Thyroid gland (tissue), 4 donors: Measurements from ENCODE around the gene TGM5. TPM values are rescaled to one million over a fixed set of nuclear protein-coding genes. Genes with fewer than 3 reads are reported as not detected.

Source experiments
- DNase-seq, 2 donors: peaks; one replicate each; pipeline ENCODE4 v3.0.0-alpha.2; 2019
- H3K27ac ChIP-seq, 3 donors: fragments of 200-600 bp; sonication (generic); 1 replicate in 2 of 3; 2 replicates in 1 of 3; pipeline ENCODE4 v1.5.1; 2016 to 2019; ENCODE audit warnings: mild to moderate bottlenecking in 1 of 3, moderate library complexity in 1 of 3
- H3K27me3 ChIP-seq: fragments of 200-600 bp; sonication (generic); one replicate; pipeline ENCODE4 v1.5.1; 2019
- H3K36me3 ChIP-seq, 2 donors: fragments of 200-600 bp; sonication (generic); one replicate each; pipeline ENCODE4 v1.5.1; 2016 to 2019
- H3K4me1 ChIP-seq, 2 donors: fragments of 200-600 bp; sonication (generic); one replicate each; pipeline ENCODE4 v1.5.1; 2017 to 2019
- H3K4me3 ChIP-seq, 3 donors: fragments of 200-600 bp; sonication (generic); replicated peaks in 1 of 3; 1 replicate in 2 of 3; 2 replicates in 1 of 3; pipeline ENCODE4 v1.5.1; 2016; ENCODE audit warnings: mild to moderate bottlenecking in 1 of 3
- H3K9me3 ChIP-seq: fragments of 200-600 bp; sonication (generic); one replicate; pipeline ENCODE4 v1.5.1; 2017
- CTCF ChIP-seq, 6 experiments: fragments of 200-600 bp in 3 of 6; fragments of 450-650 bp in 3 of 6; sonication (generic) in 3 of 6; IDR thresholded peaks; one replicate each; pipeline ENCODE4 v1.5.1; 2016 to 2019; ENCODE audit warnings: antibody characterized with exemption in 6 of 6, mild to moderate bottlenecking in 2 of 6, inconsistent platforms in 1 of 6, moderate library complexity in 1 of 6
- POLR2A ChIP-seq, 2 donors: fragments of 450-650 bp; IDR thresholded peaks; one replicate each; pipeline ENCODE4 v1.6.1; 2017; ENCODE audit warnings: antibody characterized with exemption in 2 of 2, mild to moderate bottlenecking in 2 of 2, moderate library complexity in 1 of 2
- WGBS, 2 donors: methylation state at CpG; one replicate each; pipeline ENCODE4 v1.1.5; 2017; 5-methylcytosine and 5-hydroxymethylcytosine counted together
- intact Hi-C: fragments of 100-400 bp; cut with DNase I; formaldehyde crosslinking; loops from one replicate; pipeline ENCODE4 v1.15.1; 2023
- total RNA-seq, 4 donors: library from RNA; depleted of rRNA; stranded (reverse); fragments of >200 nt; gene quantifications; one replicate each; pipeline ENCODE4 v1.2.3, GENCODE V29; 2016

The TGM5 gene
- total RNA-seq, 4 donors from 2014 or later = not detected

DNA sequence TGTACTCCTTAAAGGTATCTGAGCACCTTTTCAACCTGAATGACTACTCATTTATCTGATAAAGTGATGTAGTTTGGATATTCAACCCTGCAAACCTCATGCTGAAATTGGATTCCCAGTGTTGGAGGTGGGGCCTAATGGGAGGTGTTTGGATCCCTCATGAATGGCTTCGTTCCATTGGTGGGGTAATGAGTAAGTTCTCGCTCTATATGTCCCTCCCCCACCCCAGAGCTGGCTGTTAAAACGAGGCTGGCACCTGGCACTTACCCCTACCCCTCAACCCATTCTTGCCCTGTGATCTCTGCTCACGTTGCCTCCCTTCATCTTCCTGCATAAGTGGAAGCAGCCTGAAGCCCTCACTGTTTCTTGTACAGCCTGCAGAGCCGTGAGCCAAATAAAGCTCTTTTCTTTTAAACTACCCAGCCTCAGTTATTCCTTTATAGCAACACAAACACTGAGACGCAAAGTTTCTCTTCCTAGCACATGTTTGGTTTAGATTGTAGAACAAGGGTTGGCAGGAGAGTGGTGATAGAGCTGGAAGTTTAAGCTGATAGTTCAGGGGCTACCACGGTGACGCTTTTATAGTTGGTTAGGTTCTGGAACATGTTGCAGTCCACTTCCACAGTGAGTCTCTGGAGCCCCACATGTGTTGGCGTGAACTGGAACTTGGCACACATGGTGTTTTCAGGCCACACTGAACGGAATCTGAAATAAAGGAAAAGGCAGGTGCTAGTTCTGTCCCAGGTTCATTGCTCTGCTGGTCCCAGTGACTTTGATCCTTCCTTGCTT is 69.8 kb downstream of the TGM5 start:
- intact Hi-C loops = no loop called here
- Histone ChIP-seq H3K36me3 (peaks cover 34 to 48% of the 10 kb centered on the region in 2 donors), H3K4me3 (no peak overlapping the region), H3K27me3 (no peaks in the 10 kb centered on the region), H3K4me1 (no peaks in the 10 kb centered on the region), H3K9me3 (no peaks in the 10 kb centered on the region), H3K27ac (no peak overlapping the region)
- 89 to 91% methylated on average over 10 of the region's 10 CpGs for WGBS, 2 donors
- DNase-seq = no peak
- TF ChIP-seq CTCF (IDR thresholded peaks at IDR 0.05) (no peak), POLR2A (IDR thresholded peaks at IDR 0.05) (no peak)

DNA sequence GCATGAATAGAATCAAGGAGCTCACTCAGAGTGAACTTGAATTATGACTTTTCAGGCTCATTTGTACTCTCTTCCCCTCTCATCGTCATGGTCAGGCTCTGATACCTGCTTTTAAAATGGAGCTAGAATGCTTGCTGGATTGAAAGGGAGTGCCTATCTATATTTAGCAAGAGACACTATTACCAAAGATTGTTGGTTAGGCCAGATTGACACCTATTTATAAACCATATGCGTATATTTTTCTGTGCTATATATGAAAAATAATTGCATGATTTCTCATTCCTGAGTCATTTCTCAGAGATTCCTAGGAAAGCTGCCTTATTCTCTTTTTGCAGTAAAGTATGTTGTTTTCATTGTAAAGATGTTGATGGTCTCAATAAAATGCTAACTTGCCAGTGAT is 71.9 kb downstream of the TGM5 start:
- peaks cover 55 to 60% of the 10 kb centered on the region in 2 donors for H3K36me3 ChIP-seq
- H3K9me3 ChIP-seq = no peaks in the 10 kb centered on the region
- no peaks in the 10 kb centered on the region for H3K4me1 ChIP-seq
- no peaks in the 10 kb centered on the region for H3K27me3 ChIP-seq
- TF ChIP-seq CTCF (IDR thresholded peaks at IDR 0.05) (no peak), POLR2A (IDR thresholded peaks at IDR 0.05) (no peak)
- no peak for DNase-seq
- WGBS, 2 donors = 92% methylated on average over 2 of the region's 2 CpGs
- no peak overlapping the region for H3K4me3 ChIP-seq
- no peak overlapping the region for H3K27ac ChIP-seq
- intact Hi-C loops = no loop called here

GRCh38 chr15:43193710-43194109 is 73.0 kb downstream of the TGM5 start:
- Histone ChIP-seq H3K4me1 (no peaks in the 10 kb centered on the region), H3K4me3 (no peak overlapping the region), H3K36me3 (peaks cover 63 to 66% of the 10 kb centered on the region in 2 donors), H3K27ac (no peak overlapping the region), H3K27me3 (no peaks in the 10 kb centered on the region), H3K9me3 (no peaks in the 10 kb centered on the region)
- intact Hi-C loops = no loop called here
- DNase-seq = no peak
- TF ChIP-seq POLR2A (IDR thresholded peaks at IDR 0.05) (no peak), CTCF (IDR thresholded peaks at IDR 0.05) (no peak)
- WGBS, 2 donors = 92 to 99% methylated on average over 2 of the region's 2 CpGs

DNA sequence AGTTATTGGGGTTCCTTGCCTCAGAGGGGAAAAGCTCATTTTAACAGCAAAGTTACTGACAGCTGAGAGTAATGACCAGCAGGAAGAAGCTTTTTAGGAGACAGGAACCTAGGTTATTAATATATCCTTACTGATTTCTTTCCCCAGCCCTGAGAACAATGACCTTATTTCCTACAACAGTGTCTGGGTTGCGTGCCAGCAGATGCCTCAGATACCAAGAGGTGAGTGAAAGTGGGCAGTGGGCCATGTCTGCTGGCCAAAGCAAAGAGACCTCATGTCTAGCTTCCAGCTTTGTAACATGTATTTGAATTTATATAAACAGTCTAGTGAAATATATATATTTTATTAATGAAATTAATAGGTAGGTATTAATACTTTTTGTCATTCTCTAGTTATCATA is 76.5 kb downstream of the TGM5 start:
- TF ChIP-seq CTCF (IDR thresholded peaks at IDR 0.05) = no peak
- TF ChIP-seq POLR2A (IDR thresholded peaks at IDR 0.05) = no peak
- intact Hi-C loops = no loop called here
- Histone ChIP-seq H3K27ac (peak overlapping the region in 1 of 3 donors; percentile 25), H3K4me3 (no peak overlapping the region), H3K27me3 (no peaks in the 10 kb centered on the region), H3K9me3 (no peaks in the 10 kb centered on the region), H3K36me3 (peaks cover 46 to 56% of the 10 kb centered on the region in 2 donors), H3K4me1 (peaks cover 0 to 8% of the 10 kb centered on the region in 2 donors)
- 56 to 69% methylated on average over 1 of the region's 1 CpG for WGBS, 2 donors
- DNase-seq = peak; percentile 56 to 74

GRCh38 chr15:43189296-43189695 is 77.4 kb downstream of the TGM5 start:
- TF ChIP-seq CTCF (IDR thresholded peaks at IDR 0.05) = no peak
- no peak for TF ChIP-seq POLR2A (IDR thresholded peaks at IDR 0.05)
- WGBS, 2 donors = 86 to 95% methylated on average over 2 of the region's 2 CpGs
- peaks cover 38 to 48% of the 10 kb centered on the region in 2 donors for H3K36me3 ChIP-seq

More at GRCh38 chr15:43189296-43189695, 77.4 kb downstream of the TGM5 start:
- DNase-seq = no peak
- intact Hi-C loops = loop anchor here (10.0 kb wide), 1 partner anchor 54 kb away; the partner anchor contains the start of gene TMEM62
- H3K9me3 ChIP-seq = no peaks in the 10 kb centered on the region
- H3K27me3 ChIP-seq = no peaks in the 10 kb centered on the region
- peaks cover 0 to 8% of the 10 kb centered on the region in 2 donors for H3K4me1 ChIP-seq
- H3K27ac ChIP-seq = no peak overlapping the region
- H3K4me3 ChIP-seq = no peak overlapping the region
